Activated naive CD4-positive, alpha-beta T cell treated with anti-CD3 and anti-CD28 coated beads, Interleukin-2, amount 50 U/mL, for 24 hours (primary cell): Measurements from ENCODE around the gene ARMH2.
"Not testable (repeated sequence)": the region's sequence is repeated elsewhere in the genome, so short reads cannot be mapped to it uniquely, and the experiment has no call there.

Source experiments
- H3K27ac Mint-ChIP-seq: one replicate; pipeline ENCODE4 v1.8.0; 2021; ENCODE audit warnings: mild to moderate bottlenecking, mixed read lengths
- H3K27me3 Mint-ChIP-seq: one replicate; pipeline ENCODE4 v1.8.0; 2021; ENCODE audit warnings: mixed read lengths
- H3K36me3 Mint-ChIP-seq: one replicate; pipeline ENCODE4 v1.8.0; 2021; ENCODE audit warnings: mixed read lengths
- H3K4me1 Mint-ChIP-seq: one replicate; pipeline ENCODE4 v1.8.0; 2021; ENCODE audit warnings: mixed read lengths
- H3K4me3 Mint-ChIP-seq: one replicate; pipeline ENCODE4 v1.8.0; 2021; ENCODE audit warnings: mild to moderate bottlenecking, mixed read lengths
- H3K9me3 Mint-ChIP-seq: one replicate; pipeline ENCODE4 v1.8.0; 2021; ENCODE audit warnings: mixed read lengths

ARMH2 gene

GRCh38 chr6:24780206-24780605 is 18.5 kb downstream of the ARMH2 start:
- peaks cover 23% of the 10 kb centered on the region for H3K4me1 Mint-ChIP-seq

GRCh38 chr6:24779416-24780016 is 19.2 kb downstream of the ARMH2 start:
- Mint-ChIP-seq H3K27me3 (no peaks in the 10 kb centered on the region), H3K9me3 (no peaks in the 10 kb centered on the region), H3K36me3 (peaks cover 12% of the 10 kb centered on the region), H3K4me3 (no peak overlapping the region), H3K27ac (no peak overlapping the region), H3K4me1 (peaks cover 23% of the 10 kb centered on the region)

More at GRCh38 chr6:24780206-24780605, 18.5 kb downstream of the ARMH2 start:
- no peaks in the 10 kb centered on the region for H3K9me3 Mint-ChIP-seq
- no peaks in the 10 kb centered on the region for H3K27me3 Mint-ChIP-seq
- no peak overlapping the region for H3K4me3 Mint-ChIP-seq
- H3K27ac Mint-ChIP-seq: no peak overlapping the region
- peaks cover 12% of the 10 kb centered on the region for H3K36me3 Mint-ChIP-seq

GRCh38 chr6:24778878-24779277 is 19.8 kb downstream of the ARMH2 start:
- peaks cover 24% of the 10 kb centered on the region for H3K4me1 Mint-ChIP-seq
- no peaks in the 10 kb centered on the region for H3K27me3 Mint-ChIP-seq
- no peak overlapping the region for H3K4me3 Mint-ChIP-seq
- H3K27ac Mint-ChIP-seq: no peak overlapping the region
- no peaks in the 10 kb centered on the region for H3K9me3 Mint-ChIP-seq
- peaks cover 12% of the 10 kb centered on the region for H3K36me3 Mint-ChIP-seq

GRCh38 chr6:24778121-24778520 is 20.6 kb downstream of the ARMH2 start:
- peaks cover 10% of the 10 kb centered on the region for H3K36me3 Mint-ChIP-seq
- H3K27me3 Mint-ChIP-seq: no peaks in the 10 kb centered on the region
- H3K9me3 Mint-ChIP-seq: no peaks in the 10 kb centered on the region
- H3K4me1 Mint-ChIP-seq: peaks cover 27% of the 10 kb centered on the region
- no peak overlapping the region for H3K27ac Mint-ChIP-seq
- no peak overlapping the region for H3K4me3 Mint-ChIP-seq

- Mint-ChIP-seq H3K36me3 (peaks cover 9% of the 10 kb centered on the region), H3K4me3 (no peak overlapping the region), H3K9me3 (no peaks in the 10 kb centered on the region), H3K4me1 (peaks cover 27% of the 10 kb centered on the region), H3K27ac (no peak overlapping the region), H3K27me3 (no peaks in the 10 kb centered on the region)
Observed at GRCh38 chr6:24777227-24777626, 21.5 kb downstream of the ARMH2 start.

- Mint-ChIP-seq H3K4me1 (peaks cover 27% of the 10 kb centered on the region), H3K36me3 (no peaks in the 10 kb centered on the region), H3K4me3 (peak overlapping the region; percentile 98), H3K9me3 (no peaks in the 10 kb centered on the region), H3K27ac (peak overlapping the region; percentile 62), H3K27me3 (no peaks in the 10 kb centered on the region)
Observed at GRCh38 chr6:24775520-24776058, 23.1 kb downstream of the ARMH2 start.

- Mint-ChIP-seq H3K36me3 (no peaks in the 10 kb centered on the region), H3K27me3 (no peaks in the 10 kb centered on the region), H3K4me1 (peaks cover 25% of the 10 kb centered on the region), H3K27ac (peak within 1 kb of the TSS; percentile 98), H3K4me3 (peak within 1 kb of the TSS; percentile 98), H3K9me3 (no peaks in the 10 kb centered on the region)
Observed at GRCh38 chr6:24774696-24775519, 23.8 kb downstream of the ARMH2 start, which contains the start of gene GMNN. Gene GMNN, plus strand, starts transcription at chr6:24774937. Its CDS starts 2,310 bp downstream, at chr6:24777247.

- Mint-ChIP-seq H3K27ac (no peak overlapping the region), H3K9me3 (no peaks in the 10 kb centered on the region), H3K36me3 (no peaks in the 10 kb centered on the region), H3K4me3 (no peak overlapping the region), H3K4me1 (no peaks in the 10 kb centered on the region), H3K27me3 (no peaks in the 10 kb centered on the region)
Observed at GRCh38 chr6:24768361-24768760, 30.4 kb downstream of the ARMH2 start.

- H3K9me3 Mint-ChIP-seq: no peaks in the 10 kb centered on the region
- H3K27ac Mint-ChIP-seq: no peak overlapping the region
- H3K36me3 Mint-ChIP-seq: no peaks in the 10 kb centered on the region
- H3K4me3 Mint-ChIP-seq: no peak overlapping the region
- peaks cover 2% of the 10 kb centered on the region for H3K4me1 Mint-ChIP-seq
- H3K27me3 Mint-ChIP-seq: no peaks in the 10 kb centered on the region
Observed at GRCh38 chr6:24766680-24767462, 31.8 kb downstream of the ARMH2 start.

- not testable (repeated sequence) for H3K27me3 Mint-ChIP-seq, H3K36me3 Mint-ChIP-seq, H3K27ac Mint-ChIP-seq, H3K9me3 Mint-ChIP-seq, H3K4me1 Mint-ChIP-seq, H3K4me3 Mint-ChIP-seq
Observed at GRCh38 chr6:24765968-24766367, 32.7 kb downstream of the ARMH2 start.

- not testable (repeated sequence) for H3K27ac Mint-ChIP-seq, H3K4me1 Mint-ChIP-seq, H3K4me3 Mint-ChIP-seq, H3K9me3 Mint-ChIP-seq, H3K27me3 Mint-ChIP-seq, H3K36me3 Mint-ChIP-seq
Observed at GRCh38 chr6:24764833-24765828, 33.6 kb downstream of the ARMH2 start.

GRCh38 chr6:24763578-24763977 is 35.1 kb downstream of the ARMH2 start:
- Mint-ChIP-seq H3K36me3 (no peaks in the 10 kb centered on the region), H3K27ac (no peak overlapping the region), H3K4me3 (no peak overlapping the region), H3K4me1 (peaks cover 4% of the 10 kb centered on the region), H3K9me3 (no peaks in the 10 kb centered on the region), H3K27me3 (no peaks in the 10 kb centered on the region)

- Mint-ChIP-seq H3K4me1 (peaks cover 4% of the 10 kb centered on the region), H3K27me3 (no peaks in the 10 kb centered on the region), H3K36me3 (no peaks in the 10 kb centered on the region), H3K4me3 (no peak overlapping the region), H3K27ac (no peak overlapping the region), H3K9me3 (no peaks in the 10 kb centered on the region)
Observed at GRCh38 chr6:24761851-24762250, 36.9 kb downstream of the ARMH2 start.

- Mint-ChIP-seq H3K4me1 (peaks cover 4% of the 10 kb centered on the region), H3K9me3 (no peaks in the 10 kb centered on the region), H3K27ac (no peak overlapping the region), H3K4me3 (no peak overlapping the region), H3K27me3 (no peaks in the 10 kb centered on the region), H3K36me3 (no peaks in the 10 kb centered on the region)
Observed at GRCh38 chr6:24761193-24761835, 37.4 kb downstream of the ARMH2 start.
